ENCODE data around the gene FARP1. TPM values are rescaled to one million over a fixed set of nuclear protein-coding genes. Genes with fewer than 3 reads are reported as not detected.

FARP1 gene
- total and polyA plus RNA-seq, 2 of the 8 experiments (the other 6 are each of a cell fraction or from before 2014, with no cell fraction given): 24.7 to 104 TPM

DNA sequence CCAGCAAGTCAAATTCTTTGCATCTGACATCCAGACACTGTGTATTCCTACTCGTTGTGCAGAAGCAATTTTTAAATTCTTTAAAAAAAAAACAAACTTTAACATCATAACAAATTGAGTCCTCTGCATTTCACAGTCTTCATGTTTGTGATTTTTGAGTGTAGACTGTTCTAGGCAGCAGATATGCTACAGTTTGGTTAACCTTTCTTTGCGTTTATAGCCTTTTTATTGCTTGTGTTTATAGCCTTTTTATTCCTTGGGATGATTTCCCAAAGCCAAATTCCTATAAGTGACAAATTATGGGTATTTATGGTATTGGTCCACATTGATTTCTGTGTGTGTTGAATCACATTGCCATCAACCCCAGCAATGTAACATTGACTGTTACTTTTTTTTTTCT lies 49.1 kb downstream of the FARP1 start:
- Histone ChIP-seq H3K4me1 (replicated peaks in 1 of 4; ENCODE audit: control insufficient read depth in 3 of 4, insufficient read depth in 4 of 4, low read length in 3 of 4) (peaks cover 0 to 2% (median 1%) of the 10 kb centered on the region in 4 experiments; a peak in 1 of 7 replicates), H3K79me1 (ENCODE audit: low read depth, low read length) (peaks cover 3% of the 10 kb centered on the region; the same call in 1 of the 2 replicates), H3K18ac (ENCODE audit: extremely low read depth, low read length) (no peak overlapping the region), H4K5ac (ENCODE audit: insufficient read length, low read depth, low read length) (no peak overlapping the region), H2AFZ (ENCODE audit: low read length) (no peak overlapping the region), H3K14ac (ENCODE audit: insufficient read length) (no peak overlapping the region), H2BK120ac (replicated peaks; ENCODE audit: low read depth, low read length) (no peak overlapping the region), H3K79me2 (ENCODE audit: control insufficient read depth in 1 of 2, insufficient read depth in 2 of 2, low read length in 2 of 2) (peaks cover 0 to 80% of the 10 kb centered on the region in 2 experiments; a peak in 2 of 4 replicates), H2BK20ac (ENCODE audit: low read length) (no peak overlapping the region), H3K4me2 (ENCODE audit: insufficient read depth in 1 of 2, low read depth in 2 of 2, low read length in 2 of 2) (no peak overlapping the region), H2AK5ac (ENCODE audit: low read depth, low read length) (no peak overlapping the region), H3K23ac (ENCODE audit: insufficient read length) (no peak overlapping the region), H2BK12ac (ENCODE audit: low read depth, low read length) (no peak overlapping the region), H3K27ac (ENCODE audit: low read depth, low read length) (no peak overlapping the region), H3K36me3 (ENCODE audit: control insufficient read depth in 2 of 4, insufficient read depth in 4 of 4, low read length in 3 of 4) (no peaks in the 10 kb centered on the region), H4K91ac (replicated peaks; ENCODE audit: insufficient read length, low read length) (no peak overlapping the region), H2BK5ac (ENCODE audit: low read depth, low read length) (no peak overlapping the region), H3K56ac (replicated peaks; ENCODE audit: insufficient read length, low read depth, low read length) (no peak overlapping the region), H2BK15ac (ENCODE audit: low read length) (no peak overlapping the region), H3K4me3 (ENCODE audit: extremely low read depth in 1 of 4, insufficient read depth in 2 of 4, low read depth in 3 of 4, low read length in 4 of 4) (no peak overlapping the region), H4K20me1 (replicated peaks in 1 of 2; ENCODE audit: control insufficient read depth in 1 of 2, insufficient read depth in 2 of 2, low read length in 2 of 2) (no peaks in the 10 kb centered on the region), H4K8ac (ENCODE audit: extremely low read depth, insufficient read depth, low read length) (no peak overlapping the region), H3K23me2 (ENCODE audit: low read depth, low read length) (no peaks in the 10 kb centered on the region; the same call in 1 of the 2 replicates), H3K9me3 (ENCODE audit: insufficient read depth in 2 of 2, low read depth in 1 of 2, low read length in 1 of 2) (no peaks in the 10 kb centered on the region), H3K4ac (replicated peaks; ENCODE audit: insufficient read length, low read depth, low read length) (no peak overlapping the region), H3K27me3 (replicated peaks in 1 of 4; ENCODE audit: control insufficient read depth in 3 of 4, extremely low read depth in 1 of 4, insufficient read depth in 3 of 4, low read length in 3 of 4) (no peaks in the 10 kb centered on the region), H3K9ac (replicated peaks in 1 of 4; ENCODE audit: extremely low read depth in 1 of 4, low read depth in 3 of 4, low read length in 3 of 4) (no peak overlapping the region)
- FAIRE-seq: no peak
- ChIA-PET CTCF (ENCODE audit: partially characterized antibody) (interaction anchor here (0.6 to 1.2 kb wide), 2 partner anchors 14 to 100 kb away, joined by 3 read pairs; no protein-coding TSS in a partner anchor), POLR2A (ENCODE audit: partially characterized antibody) (no interaction called here)
- DNase-seq (ENCODE audit: low read depth in 1 of 2, low spot score in 2 of 2): no peak
- 93% methylated on average over 2 of the region's 2 CpGs; no CpG with 5 or more reads in 1 of the 2 experiments for WGBS, 2 experiments (ENCODE audit: extremely low coverage in 1 of 2, insufficient coverage in 1 of 2, insufficient read length in 1 of 2, insufficient replicate concordance in 2 of 2, low coverage in 1 of 2, low lambda C conversion rate in 2 of 2, missing lambda C conversion rate in 1 of 2)

Measured in H1 (cell line).